ENCODE results near the gene SPARCL1. TPM values are rescaled to one million over a fixed set of nuclear protein-coding genes. Genes with fewer than 3 reads are reported as not detected.
"Not testable (repeated sequence)": the region's sequence is repeated elsewhere in the genome, so short reads cannot be mapped to it uniquely, and the experiment has no call there.

SPARCL1 gene
- polyA plus RNA-seq, 10 donors = 191 to 405 (median 309) TPM

DNA sequence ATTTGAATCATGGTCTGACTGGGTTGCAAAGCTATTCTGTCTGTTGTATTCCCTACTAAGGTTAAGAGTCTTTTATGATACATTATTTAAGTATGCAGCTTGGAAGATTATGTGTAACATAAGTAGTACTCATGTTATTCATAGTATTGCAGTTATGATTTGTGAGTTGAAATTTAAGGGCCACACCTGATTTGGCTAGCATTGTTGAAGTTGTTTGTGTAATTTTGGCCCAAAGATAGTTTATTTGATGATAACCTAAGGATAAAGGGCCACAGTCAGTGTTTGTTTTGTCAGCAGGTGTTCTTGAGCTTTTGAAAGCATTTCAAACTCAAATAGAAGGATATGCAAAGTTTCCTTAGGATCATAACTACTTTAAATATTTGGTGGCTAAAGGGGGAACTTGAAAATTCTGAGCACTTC lies 67.9 kb downstream of the SPARCL1 start:
- DNase-seq = no peak

DNA sequence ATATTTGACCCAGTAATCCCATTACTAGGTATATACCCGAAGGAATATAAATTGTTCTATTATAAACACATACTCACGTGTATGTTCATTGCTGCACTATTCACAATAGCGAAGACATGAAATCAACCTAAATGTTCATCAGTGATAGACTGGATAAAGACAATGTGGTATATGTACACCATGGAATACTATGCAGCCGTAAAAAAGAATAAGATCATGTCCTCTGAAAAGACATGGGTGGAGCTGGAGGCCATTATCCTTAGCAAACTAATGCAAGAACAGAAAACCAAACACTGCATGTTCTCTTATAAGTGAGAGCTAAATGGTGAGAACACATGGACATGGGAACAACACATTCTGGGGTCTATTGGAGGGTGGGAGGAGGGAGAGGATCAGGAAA lies 70.3 kb downstream of the SPARCL1 start:
- no peak for DNase-seq

DNA sequence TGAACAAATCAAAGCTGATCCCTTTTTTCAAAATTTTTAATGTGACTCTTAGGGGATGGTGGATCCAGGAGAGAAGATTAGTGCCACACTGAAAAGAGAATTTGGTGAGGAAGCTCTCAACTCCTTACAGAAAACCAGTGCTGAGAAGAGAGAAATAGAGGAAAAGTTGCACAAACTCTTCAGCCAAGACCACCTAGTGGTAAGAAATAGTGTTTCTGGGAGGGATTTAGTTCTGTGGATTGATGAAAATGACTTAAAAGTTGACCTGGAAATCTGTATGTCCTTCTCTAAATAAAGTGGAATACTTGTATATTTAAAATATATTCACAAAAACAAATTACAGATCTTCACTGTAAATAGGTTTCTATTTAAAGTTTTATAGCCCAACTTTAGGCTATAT lies 77.6 kb downstream of the SPARCL1 start:
- no peak for DNase-seq

DNA sequence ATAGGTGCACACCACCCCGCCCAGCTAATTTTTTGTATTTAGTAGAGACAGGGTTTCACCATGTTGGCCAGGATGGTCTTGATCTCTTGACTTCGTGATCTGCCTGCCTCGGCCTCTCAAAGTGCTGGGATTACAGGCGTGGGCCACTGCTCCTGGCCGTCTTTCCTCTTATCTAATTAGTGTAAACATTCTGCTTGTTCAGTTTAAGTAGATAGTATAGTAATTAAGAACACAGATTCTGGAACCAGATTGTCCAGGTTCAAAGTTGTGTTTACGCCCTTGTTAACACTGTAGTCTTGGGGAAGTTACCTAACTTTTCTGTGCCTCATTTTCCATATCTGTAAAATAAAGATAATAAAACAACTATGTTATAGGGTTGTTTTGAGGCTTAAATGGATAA lies 82.8 kb downstream of the SPARCL1 start:
- DNase-seq = not testable (repeated sequence)

DNA sequence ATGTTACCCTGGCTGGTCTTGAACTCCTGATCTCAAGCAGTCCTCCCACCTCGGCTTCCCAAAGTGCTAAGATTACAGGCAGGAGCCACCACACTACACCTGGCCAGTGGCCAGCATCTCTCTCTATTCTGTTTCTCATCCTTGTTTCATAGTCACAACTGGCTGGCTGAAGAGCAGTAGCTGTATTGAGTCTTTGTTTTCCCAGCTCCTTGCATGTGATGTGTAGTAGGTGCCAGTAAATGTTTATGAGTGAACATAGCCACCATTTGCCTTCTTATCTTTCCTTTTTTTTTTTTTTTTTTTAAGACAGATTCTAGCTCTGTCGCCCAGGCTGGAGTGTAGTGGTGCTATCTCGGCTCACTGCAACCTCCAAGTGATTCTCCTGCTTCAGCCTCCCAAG lies 83.2 kb downstream of the SPARCL1 start:
- DNase-seq = no peak

GRCh38 chr4:87444741-87445140 lies 84.4 kb downstream of the SPARCL1 start:
- DNase-seq = no peak

- DNase-seq = no peak
Measured at GRCh38 chr4:87442889-87443288, 86.3 kb downstream of the SPARCL1 start.

DNA sequence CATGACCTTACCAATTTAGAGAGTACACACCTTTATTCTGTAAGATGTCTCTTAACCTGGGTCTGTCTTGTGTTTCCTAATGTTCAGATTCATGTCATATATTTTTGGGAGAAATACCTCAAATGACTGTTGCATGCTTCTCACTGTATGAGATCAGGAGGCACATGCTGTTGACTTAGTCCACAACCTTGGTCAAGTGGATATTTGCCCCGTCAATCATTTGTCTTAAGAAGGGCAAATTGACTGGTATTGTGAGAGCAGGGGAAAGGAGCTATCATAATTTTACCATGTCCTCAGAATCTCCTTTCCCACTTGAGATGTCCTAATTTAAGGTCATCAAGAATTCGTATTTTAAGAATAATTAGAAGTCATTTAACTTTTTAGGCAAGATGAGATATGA lies 95.8 kb downstream of the SPARCL1 start:
- DNase-seq = no peak

DNA sequence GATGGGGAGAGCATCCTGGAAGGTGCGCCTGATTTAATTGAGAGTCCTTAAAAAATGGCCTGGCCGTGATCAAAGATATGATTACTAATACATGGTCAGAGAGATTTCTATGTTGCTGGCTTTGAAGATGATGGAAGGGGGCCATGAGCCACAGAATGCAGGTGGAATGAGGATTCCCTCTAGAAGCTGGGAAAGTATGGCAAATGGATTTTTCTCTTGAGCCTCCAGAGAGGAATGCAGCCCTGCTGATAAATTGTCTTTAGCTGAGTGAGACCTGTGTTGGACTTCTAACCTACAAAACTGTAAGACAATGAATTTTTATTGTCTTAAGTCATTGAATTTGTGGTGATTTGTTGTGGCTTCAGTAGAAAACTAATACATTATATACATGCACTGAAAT lies 99.1 kb downstream of the SPARCL1 start:
- DNase-seq = no peak

GRCh38 chr4:87428979-87429378 lies 100.2 kb downstream of the SPARCL1 start:
- DNase-seq = no peak

- DNase-seq = no peak
Measured at GRCh38 chr4:87427518-87427868, 101.7 kb downstream of the SPARCL1 start.

- DNase-seq = no peak
Measured at GRCh38 chr4:87426865-87427517, 102.2 kb downstream of the SPARCL1 start.

- no peak for DNase-seq
Measured at GRCh38 chr4:87425711-87426110, 103.5 kb downstream of the SPARCL1 start.

- DNase-seq = not testable (repeated sequence)
Measured at GRCh38 chr4:87424099-87424543, 105.1 kb downstream of the SPARCL1 start.

Other genes with a start within 250 kb of the SPARCL1 start
- under 1 TPM; 0.15 to 0.67 (median 0.37) TPM for gene HSD17B13, start 206.5 kb downstream of the SPARCL1 start, polyA plus RNA-seq (ENCODE audit: insufficient read length in 10 of 10)
- gene HSD17B11, start 138.2 kb downstream of the SPARCL1 start, polyA plus RNA-seq (ENCODE audit: insufficient read length in 10 of 10) = 10 to 100 TPM; 19.1 to 29.0 (median 25.3) TPM
- 10 to 100 TPM; 25.6 to 35.6 (median 29.0) TPM for gene NUDT9, start 106.8 kb downstream of the SPARCL1 start, polyA plus RNA-seq (ENCODE audit: insufficient read length in 10 of 10)
- not detected for gene DSPP, start 79.2 kb upstream of the SPARCL1 start, polyA plus RNA-seq (ENCODE audit: insufficient read length in 10 of 10)
- gene DMP1, start 120.9 kb upstream of the SPARCL1 start, polyA plus RNA-seq (ENCODE audit: insufficient read length in 10 of 10) = under 1 TPM in 1 of 10 donors, not detected in 9; 0.07 TPM

Measured in muscle of back (tissue), 11 donors.